ENCODE results near the gene LRCH1.

The LRCH1 gene

GRCh38 chr13:46641274-46642081 lies 88.5 kb downstream of the LRCH1 start:
- no peak for DNase-seq

GRCh38 chr13:46642254-46642653 lies 89.3 kb downstream of the LRCH1 start:
- DNase-seq = no peak

GRCh38 chr13:46643165-46643777 lies 90.3 kb downstream of the LRCH1 start:
- DNase-seq = no peak

- no peak for DNase-seq
Measured at GRCh38 chr13:46644816-46645215, 91.8 kb downstream of the LRCH1 start.

GRCh38 chr13:46647512-46648065 lies 94.6 kb downstream of the LRCH1 start:
- DNase-seq = no peak

- no peak for DNase-seq
Measured at GRCh38 chr13:46648166-46648607, 95.2 kb downstream of the LRCH1 start.

GRCh38 chr13:46649816-46650215 lies 96.8 kb downstream of the LRCH1 start:
- no peak for DNase-seq

GRCh38 chr13:46654951-46655350 lies 102.0 kb downstream of the LRCH1 start:
- DNase-seq = no peak

- DNase-seq = no peak
Measured at GRCh38 chr13:46655377-46656180, 102.6 kb downstream of the LRCH1 start.

- DNase-seq = no peak
Measured at GRCh38 chr13:46656786-46657185, 103.8 kb downstream of the LRCH1 start.

GRCh38 chr13:46659413-46660065 lies 106.6 kb downstream of the LRCH1 start:
- no peak for DNase-seq

- no peak for DNase-seq
Measured at GRCh38 chr13:46660416-46660815, 107.4 kb downstream of the LRCH1 start.

- no peak for DNase-seq
Measured at GRCh38 chr13:46660857-46661256, 107.9 kb downstream of the LRCH1 start.

- no peak for DNase-seq
Measured at GRCh38 chr13:46662690-46663089, 109.7 kb downstream of the LRCH1 start.

- no peak for DNase-seq
Measured at GRCh38 chr13:46663206-46664037, 110.5 kb downstream of the LRCH1 start.

- no peak for DNase-seq
Measured at GRCh38 chr13:46664195-46664594, 111.2 kb downstream of the LRCH1 start.

- no peak for DNase-seq
Measured at GRCh38 chr13:46665248-46665632, 112.3 kb downstream of the LRCH1 start.

GRCh38 chr13:46665633-46666482 lies 112.9 kb downstream of the LRCH1 start:
- no peak for DNase-seq

- DNase-seq = no peak
Measured at GRCh38 chr13:46666727-46667456, 113.9 kb downstream of the LRCH1 start.

- DNase-seq = no peak
Measured at GRCh38 chr13:46667687-46668281, 114.8 kb downstream of the LRCH1 start.
